CD4-positive, alpha-beta T cell treated with Interleukin-6 for 4 hours (primary cell): ENCODE results near the gene TMEM25.
"Not testable (repeated sequence)": the region's sequence is repeated elsewhere in the genome, so short reads cannot be mapped to it uniquely, and the experiment has no call there.

Experiments used
- DNase-seq: peaks from one replicate; pipeline ENCODE4 v3.0.0-alpha.2; 2020; ENCODE audit warnings: mixed read lengths

The TMEM25 gene

GRCh38 chr11:118532852-118533768 lies 2.1 kb downstream of the TMEM25 start:
- DNase-seq: no peak

GRCh38 chr11:118533769-118534729 lies 3.1 kb downstream of the TMEM25 start:
- no peak for DNase-seq

GRCh38 chr11:118535261-118535660 lies 4.3 kb downstream of the TMEM25 start:
- DNase-seq: no peak

GRCh38 chr11:118536726-118537125 lies 5.7 kb downstream of the TMEM25 start:
- DNase-seq: no peak

GRCh38 chr11:118537409-118537980 lies 6.5 kb downstream of the TMEM25 start:
- DNase-seq: no peak

- no peak for DNase-seq
Measured at GRCh38 chr11:118544010-118544646, 13.1 kb downstream of the TMEM25 start.

GRCh38 chr11:118544647-118545010 lies 13.6 kb downstream of the TMEM25 start:
- no peak for DNase-seq

- no peak for DNase-seq
Measured at GRCh38 chr11:118545533-118545932, 14.5 kb downstream of the TMEM25 start.

GRCh38 chr11:118547132-118547531 lies 16.1 kb downstream of the TMEM25 start:
- DNase-seq: no peak

- DNase-seq: no peak
Measured at GRCh38 chr11:118552341-118552740, 21.3 kb downstream of the TMEM25 start.

GRCh38 chr11:118560806-118561205 lies 29.8 kb downstream of the TMEM25 start:
- DNase-seq: no peak

- no peak for DNase-seq
Measured at GRCh38 chr11:118565051-118565450, 34.1 kb downstream of the TMEM25 start.

- DNase-seq: no peak
Measured at GRCh38 chr11:118569670-118570069, 38.7 kb downstream of the TMEM25 start.

- no peak for DNase-seq
Measured at GRCh38 chr11:118570787-118571186, 39.8 kb downstream of the TMEM25 start.

GRCh38 chr11:118571701-118572060 lies 40.7 kb downstream of the TMEM25 start:
- DNase-seq: peak; percentile 7

- peak; percentile 90 for DNase-seq
Measured at GRCh38 chr11:118572061-118572980, 41.3 kb downstream of the TMEM25 start, which contains the start of gene ARCN1. Gene ARCN1 (plus strand): TSS chr11:118572409. CDS start chr11:118572548, 139 bp downstream.

GRCh38 chr11:118572981-118573550 lies 42.1 kb downstream of the TMEM25 start:
- peak; percentile 21 for DNase-seq

GRCh38 chr11:118574636-118575035 lies 43.6 kb downstream of the TMEM25 start:
- no peak for DNase-seq

GRCh38 chr11:118577995-118578394 lies 47.0 kb downstream of the TMEM25 start:
- DNase-seq: not testable (repeated sequence)

GRCh38 chr11:118581057-118581456 lies 50.1 kb downstream of the TMEM25 start:
- DNase-seq: no peak
